Measurements from ENCODE around the gene SHLD3.

SHLD3 gene

GRCh38 chr5:65646938-65647337, 22.1 kb downstream of the SHLD3 start:
- in situ Hi-C loops (cut with HindIII; ENCODE audit: low sequenced_read_pairs): no loop called here
- DNase-seq (ENCODE audit: low read depth): no peak
- TF ChIP-seq CTCF (IDR thresholded peaks at IDR 0.05; ENCODE audit: low read depth, low read length, missing control alignments): no peak
- no peak overlapping the region for H3K4me3 ChIP-seq (ENCODE audit: low read depth, low read length)

GRCh38 chr5:65647941-65648340, 23.1 kb downstream of the SHLD3 start:
- no peak for TF ChIP-seq CTCF (IDR thresholded peaks at IDR 0.05; ENCODE audit: low read depth, low read length, missing control alignments)
- DNase-seq (ENCODE audit: low read depth): no peak
- H3K4me3 ChIP-seq (ENCODE audit: low read depth, low read length): no peak overlapping the region
- in situ Hi-C loops (cut with HindIII; ENCODE audit: low sequenced_read_pairs): no loop called here

GRCh38 chr5:65651144-65651543, 26.3 kb downstream of the SHLD3 start:
- TF ChIP-seq CTCF (IDR thresholded peaks at IDR 0.05; ENCODE audit: low read depth, low read length, missing control alignments): no peak
- in situ Hi-C loops (cut with HindIII; ENCODE audit: low sequenced_read_pairs): no loop called here
- DNase-seq (ENCODE audit: low read depth): no peak
- no peak overlapping the region for H3K4me3 ChIP-seq (ENCODE audit: low read depth, low read length)

- DNase-seq (ENCODE audit: low read depth): no peak
- H3K4me3 ChIP-seq (ENCODE audit: low read depth, low read length): no peak overlapping the region
- TF ChIP-seq CTCF (IDR thresholded peaks at IDR 0.05; ENCODE audit: low read depth, low read length, missing control alignments): no peak
- in situ Hi-C loops (cut with HindIII; ENCODE audit: low sequenced_read_pairs): no loop called here
Measured at GRCh38 chr5:65654713-65655112, 29.9 kb downstream of the SHLD3 start.

- TF ChIP-seq CTCF (IDR thresholded peaks at IDR 0.05; ENCODE audit: low read depth, low read length, missing control alignments): peak; percentile 53
- in situ Hi-C loops (cut with HindIII; ENCODE audit: low sequenced_read_pairs): no loop called here
- no peak overlapping the region for H3K4me3 ChIP-seq (ENCODE audit: low read depth, low read length)
- DNase-seq (ENCODE audit: low read depth): no peak
Measured at GRCh38 chr5:65663804-65664521, 39.1 kb downstream of the SHLD3 start.

GRCh38 chr5:65668696-65669095, 43.9 kb downstream of the SHLD3 start:
- no peak for TF ChIP-seq CTCF (IDR thresholded peaks at IDR 0.05; ENCODE audit: low read depth, low read length, missing control alignments)
- no peak for DNase-seq (ENCODE audit: low read depth)
- no peak overlapping the region for H3K4me3 ChIP-seq (ENCODE audit: low read depth, low read length)
- in situ Hi-C loops (cut with HindIII; ENCODE audit: low sequenced_read_pairs): no loop called here

All from astrocyte of the cerebellum (primary cell).